Superior temporal gyrus (tissue), 1 donor: ENCODE results near the gene CBFA2T3.

Experiments
- DNase-seq: peaks from one replicate; pipeline ENCODE4 v3.0.0-alpha.2; 2016; ENCODE audit errors: extremely low spot score

CBFA2T3 gene

DNA sequence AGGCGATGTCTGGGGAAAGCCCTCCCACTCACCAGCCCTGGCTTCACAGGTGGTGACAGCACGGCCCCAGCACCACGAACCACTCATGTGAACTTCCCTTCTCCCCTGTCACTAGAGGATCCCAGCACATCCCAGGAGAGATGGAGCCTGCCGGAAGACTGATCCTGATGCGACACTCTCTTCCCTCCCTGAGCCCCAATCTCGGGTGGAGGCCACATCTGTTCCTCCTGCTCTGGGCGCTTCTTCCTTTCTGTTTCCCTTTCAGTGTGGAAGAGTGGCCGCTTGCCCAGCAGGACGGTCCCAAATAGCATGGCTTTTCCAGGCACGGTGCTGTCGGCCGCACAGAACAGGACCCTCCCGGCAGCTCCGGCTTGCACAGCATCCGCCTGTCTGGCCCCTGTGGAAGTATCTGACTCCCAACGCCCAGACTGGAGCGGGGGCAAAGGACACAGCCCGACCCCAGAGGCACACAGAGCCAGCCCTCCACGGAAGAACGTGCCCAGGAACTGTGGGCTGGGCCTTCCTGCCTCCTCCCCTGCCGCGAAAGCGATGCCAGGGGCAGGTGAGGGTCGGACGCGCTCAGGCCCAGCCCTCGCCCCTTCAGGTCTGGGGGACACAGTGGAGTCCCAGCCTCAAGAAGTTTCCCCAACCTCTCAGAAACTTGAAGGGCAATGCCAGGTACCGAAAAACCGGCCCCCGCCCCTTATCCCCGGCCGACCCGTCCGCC, 37.6 kb downstream of the CBFA2T3 start:
- DNase-seq: peak; percentile 20

DNA sequence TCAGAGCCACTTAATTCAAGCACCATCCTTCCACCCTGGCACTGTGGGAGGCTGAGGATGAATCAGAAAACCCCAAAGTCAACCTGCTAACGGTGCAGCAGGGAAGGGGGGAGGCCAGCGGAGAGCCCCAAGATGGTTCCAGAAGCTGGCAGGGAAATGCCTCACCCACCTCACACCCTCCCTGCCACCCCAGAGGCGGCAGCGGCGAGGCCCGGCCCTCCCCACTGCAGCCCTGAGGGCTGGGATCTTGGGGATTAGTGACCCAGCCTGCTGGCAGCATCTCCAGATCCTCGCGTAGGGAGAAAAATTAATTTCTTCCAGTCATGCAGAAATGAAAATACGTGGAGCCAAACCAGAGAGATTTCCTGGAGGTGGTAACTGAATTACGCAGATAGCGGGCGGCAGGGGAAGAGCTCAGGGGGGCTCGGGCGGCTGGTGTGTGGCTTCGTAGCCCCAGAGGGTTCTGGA, 38.2 kb downstream of the CBFA2T3 start:
- no peak for DNase-seq

DNA sequence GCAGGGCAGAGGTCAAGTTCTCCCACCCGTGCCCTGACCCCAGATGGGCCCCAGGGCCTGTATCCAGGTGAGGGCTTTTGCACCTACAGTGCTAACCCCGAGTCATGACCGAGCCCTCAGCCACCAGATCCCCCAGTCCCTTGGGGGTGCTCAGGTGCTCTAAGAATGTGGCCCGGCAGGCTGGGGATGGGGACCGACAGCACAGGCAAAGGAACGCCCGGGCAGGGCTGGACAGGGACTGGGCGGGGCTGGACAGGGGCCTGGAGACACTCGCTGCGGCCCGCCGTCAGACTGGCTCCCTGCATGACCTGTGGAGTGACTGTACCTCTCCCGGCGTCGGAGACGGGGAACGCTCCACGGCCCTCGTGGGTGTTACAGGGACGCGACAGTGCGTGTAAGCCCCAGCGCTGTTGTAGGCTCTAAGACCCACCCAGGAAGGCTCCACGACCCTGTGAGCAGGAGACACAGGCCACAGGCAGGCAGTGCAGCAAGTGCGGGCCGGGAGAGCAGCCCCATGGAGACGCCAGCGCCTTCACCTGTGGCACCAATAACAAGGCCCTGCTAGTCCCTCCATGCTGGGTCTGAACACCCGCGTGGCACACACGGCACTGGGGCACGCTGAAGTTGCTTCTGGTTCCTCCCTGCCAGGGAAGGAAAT, 38.8 kb downstream of the CBFA2T3 start:
- DNase-seq: no peak

GRCh38 chr16:88937206-88937621, 39.8 kb downstream of the CBFA2T3 start:
- DNase-seq: no peak

DNA sequence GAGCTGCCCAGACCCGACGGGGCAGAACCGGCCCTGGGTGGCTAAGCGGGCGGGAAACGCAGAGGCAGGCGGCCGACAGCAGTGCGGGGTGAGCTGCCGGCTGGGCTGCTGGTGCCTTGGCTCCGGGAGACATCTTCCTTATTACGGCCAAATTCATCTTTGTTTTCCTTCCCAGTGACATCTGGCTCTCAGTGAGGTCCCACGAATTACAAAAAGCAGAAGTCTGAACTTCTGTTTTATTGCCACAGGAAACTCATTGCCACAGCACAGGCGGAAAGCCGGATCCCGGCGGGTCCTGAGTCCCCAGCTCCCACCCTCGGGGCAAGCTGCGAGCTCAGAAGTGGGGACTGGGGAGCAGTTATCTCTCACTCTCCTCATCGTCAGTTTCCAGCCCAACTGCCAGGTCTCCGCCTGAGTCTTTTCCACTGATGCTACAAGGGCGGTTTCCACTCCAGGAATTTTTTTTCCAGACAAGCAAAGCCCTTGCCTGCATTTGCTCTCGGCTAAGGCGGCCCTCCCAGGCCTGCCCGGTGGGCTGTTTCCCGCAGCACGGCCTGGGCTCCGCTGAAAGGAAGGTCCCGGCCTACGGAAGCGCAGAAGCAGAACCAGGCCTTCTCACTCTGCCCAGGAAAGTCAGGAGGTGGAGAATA, 40.3 kb downstream of the CBFA2T3 start:
- DNase-seq: no peak

- no peak for DNase-seq
Observed at GRCh38 chr16:88936008-88936555, 40.9 kb downstream of the CBFA2T3 start.

DNA sequence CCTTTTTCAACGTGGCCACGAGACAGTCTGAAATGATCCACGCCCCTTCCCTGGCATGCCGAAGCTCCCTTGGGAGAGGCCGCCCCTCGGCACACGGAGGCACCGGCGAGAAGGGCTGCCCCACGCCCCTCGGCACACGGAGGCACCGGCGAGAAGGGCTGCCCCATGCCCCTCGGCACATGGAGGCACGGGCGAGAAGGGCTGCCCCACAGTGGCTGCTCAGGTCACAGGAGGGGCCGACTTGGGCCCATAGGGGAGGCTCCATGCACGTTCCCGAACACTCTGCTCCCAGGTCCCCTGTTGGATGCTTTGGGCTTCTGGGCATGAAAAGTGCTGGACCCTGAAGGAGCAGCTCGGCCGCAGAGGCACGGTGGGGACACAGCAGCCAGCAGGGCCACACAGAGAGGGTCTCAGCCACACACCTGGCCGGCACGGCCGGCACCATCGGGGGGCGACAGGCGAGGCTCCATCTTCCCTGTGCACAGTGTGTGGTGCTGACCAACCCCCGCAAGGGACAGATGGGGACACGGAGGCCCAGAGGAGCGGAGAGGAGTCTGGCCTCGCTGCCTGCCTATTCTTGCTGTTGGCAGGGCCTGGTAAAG, 42.8 kb downstream of the CBFA2T3 start:
- DNase-seq: no peak

GRCh38 chr16:88932929-88933328, 44.1 kb downstream of the CBFA2T3 start:
- DNase-seq: no peak

GRCh38 chr16:88931936-88932335, 45.1 kb downstream of the CBFA2T3 start:
- no peak for DNase-seq

DNA sequence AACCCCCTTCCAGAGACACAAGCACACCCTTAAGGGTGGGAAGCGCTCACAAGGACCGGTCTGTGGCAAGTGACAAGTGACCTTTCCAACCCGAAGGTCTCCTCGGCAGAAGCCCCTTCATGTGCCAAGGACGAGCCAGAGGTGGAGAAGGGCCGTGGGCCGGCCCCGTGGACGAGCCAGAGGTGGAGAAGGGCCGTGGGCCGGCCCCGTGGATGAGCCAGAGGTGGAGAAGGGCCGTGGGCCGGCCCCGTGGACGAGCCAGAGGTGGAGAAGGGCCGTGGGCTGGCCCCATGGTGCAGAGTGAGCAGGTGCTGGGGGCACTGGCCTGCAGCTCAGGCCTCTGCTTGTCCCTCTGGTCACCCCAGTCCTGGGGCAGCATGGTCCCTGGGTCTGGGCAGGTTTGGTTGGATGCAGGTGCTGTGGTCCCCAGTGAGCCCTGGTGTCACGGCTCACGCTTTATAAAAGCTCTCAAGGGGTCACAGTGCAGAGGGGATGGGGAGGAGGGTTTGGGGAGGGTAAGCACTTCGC, 45.6 kb downstream of the CBFA2T3 start:
- DNase-seq: no peak

- DNase-seq: no peak
Observed at GRCh38 chr16:88930716-88931115, 46.3 kb downstream of the CBFA2T3 start.

GRCh38 chr16:88929091-88929445, 47.9 kb downstream of the CBFA2T3 start:
- no peak for DNase-seq

GRCh38 chr16:88928405-88929090, 48.5 kb downstream of the CBFA2T3 start:
- no peak for DNase-seq

GRCh38 chr16:88927661-88928060, 49.3 kb downstream of the CBFA2T3 start:
- DNase-seq: no peak

- DNase-seq: no peak
Observed at GRCh38 chr16:88927010-88927409, 50.0 kb downstream of the CBFA2T3 start.

DNA sequence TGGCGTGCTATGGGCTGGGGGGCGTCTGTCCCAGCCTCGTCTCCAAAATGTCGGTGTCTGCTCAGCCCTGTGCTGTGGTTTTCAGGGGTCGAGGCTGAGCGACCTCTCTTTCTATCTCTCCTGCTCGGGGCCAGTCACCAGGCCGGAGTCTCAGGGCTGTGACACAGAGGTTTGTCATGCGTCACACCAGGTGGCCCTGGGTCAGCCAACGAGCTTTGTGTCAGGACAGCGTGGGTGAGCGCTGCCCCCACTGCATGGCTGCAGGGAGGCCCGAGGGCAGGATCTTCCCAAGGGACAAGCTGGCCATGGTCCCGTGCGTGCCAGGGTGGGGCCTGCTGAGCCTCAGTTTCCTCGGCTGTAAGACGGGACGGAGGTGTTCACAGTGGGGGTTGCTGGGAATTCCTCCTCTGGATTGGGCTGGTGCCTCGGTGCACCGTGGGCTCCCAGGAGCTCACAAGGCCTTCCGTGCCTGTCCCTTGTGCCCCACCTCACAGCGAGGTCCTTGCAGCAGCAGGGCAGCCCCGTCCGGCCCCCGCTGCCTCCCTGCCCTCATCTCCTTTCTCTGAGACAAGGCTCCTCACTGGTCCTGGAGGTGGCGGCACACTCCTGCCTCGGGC, 50.5 kb downstream of the CBFA2T3 start:
- no peak for DNase-seq

DNA sequence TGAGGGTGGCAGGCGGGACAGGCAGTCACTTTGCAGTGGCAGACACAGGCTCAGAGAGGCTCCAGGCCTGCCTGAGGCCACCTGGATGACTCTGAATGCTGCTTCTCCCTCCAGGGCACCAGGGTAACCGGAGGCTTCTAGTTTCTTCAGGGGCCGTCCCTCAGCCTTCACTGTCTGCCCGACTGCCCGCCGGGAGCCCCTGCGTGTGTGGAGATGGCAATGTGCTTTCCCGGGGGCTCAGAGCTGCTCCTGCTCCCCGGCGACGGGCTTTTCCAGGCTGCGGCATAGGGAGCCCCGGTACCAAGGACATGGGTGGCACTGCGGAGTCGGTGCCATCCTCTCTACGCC, 51.5 kb downstream of the CBFA2T3 start:
- no peak for DNase-seq

GRCh38 chr16:88924834-88925539, 52.0 kb downstream of the CBFA2T3 start:
- DNase-seq: no peak

GRCh38 chr16:88923926-88924833, 52.8 kb downstream of the CBFA2T3 start:
- DNase-seq: no peak
